HG03439 (cell line): ENCODE measurements around the gene KDM4D.
"Not testable (repeated sequence)": the region's sequence is repeated elsewhere in the genome, so short reads cannot be mapped to it uniquely, and the experiment has no call there.

ENCODE experiments used
- ATAC-seq: cut with Tn5 transposase; IDR thresholded peaks from one replicate; pipeline ENCODE4 v1.9.1; 2021; ENCODE audit warnings: mild to moderate bottlenecking, moderate library complexity; ENCODE audit not compliant: unreplicated experiment

The KDM4D gene

GRCh38 chr11:95025594-95025993, 52.1 kb downstream of the KDM4D start:
- ATAC-seq: not testable (repeated sequence)

- ATAC-seq: no peak
These were observed 54.8 kb downstream of the KDM4D start for GRCh38 chr11:95028357-95028756.

GRCh38 chr11:95033051-95033450, 59.5 kb downstream of the KDM4D start:
- ATAC-seq: no peak

GRCh38 chr11:95035316-95035715, 61.8 kb downstream of the KDM4D start:
- no peak for ATAC-seq

- not testable (repeated sequence) for ATAC-seq
These were observed 64.0 kb downstream of the KDM4D start for GRCh38 chr11:95037356-95038035.

- ATAC-seq: no peak
These were observed 68.7 kb downstream of the KDM4D start for GRCh38 chr11:95042239-95042638.

GRCh38 chr11:95042906-95043305, 69.4 kb downstream of the KDM4D start:
- no peak for ATAC-seq

GRCh38 chr11:95044010-95044409, 70.5 kb downstream of the KDM4D start:
- ATAC-seq: no peak

GRCh38 chr11:95045812-95046211, 72.3 kb downstream of the KDM4D start:
- no peak for ATAC-seq
